Pancreas (tissue), 10 donors: ENCODE measurements around the gene GDI1. TPM values are rescaled to one million over a fixed set of nuclear protein-coding genes. Genes with fewer than 3 reads are reported as not detected.

Source experiments
- ATAC-seq, 4 donors: fragments of 200-7000 bp; cut with Tn5 transposase; one replicate each; pipeline versions ENCODE4 v1.8.0 to v1.9.1; 2020; ENCODE audit warnings: mild to moderate bottlenecking in 4 of 4, moderate library complexity in 4 of 4
- DNase-seq, 6 donors: peaks; one replicate each; pipeline ENCODE4 v3.0.0-alpha.2; 2020
- FAIRE-seq: peaks from 2 replicates; lab custom pipeline; 2012; peaks lifted over from hg19 to GRCh38; lab: Jason Lieb, UNC
- H3K27ac ChIP-seq, 4 donors: fragments of 200-600 bp; sonication (generic); 1 replicate in 3 of 4; 2 replicates in 1 of 4; pipeline versions ENCODE4 v1.5.0 to v1.8.0; 2020
- H3K27me3 ChIP-seq, 4 donors: fragments of 200-600 bp; one replicate each; pipeline ENCODE4 v1.8.0; 2021
- H3K36me3 ChIP-seq, 3 donors: fragments of 200-600 bp; sonication (generic) in 1 of 3; one replicate each; pipeline versions ENCODE4 v1.5.0 to v1.8.0; 2020 to 2021
- H3K4me1 ChIP-seq, 3 donors: fragments of 200-600 bp; one replicate each; pipeline ENCODE4 v1.8.0; 2021
- H3K4me3 ChIP-seq, 4 donors: fragments of 200-600 bp; sonication (generic) in 2 of 4; one replicate each; pipeline versions ENCODE4 v1.5.0 to v1.8.0; 2020 to 2021
- H3K9me3 ChIP-seq, 4 donors: fragments of 200-600 bp; one replicate each; pipeline ENCODE4 v1.8.0; 2021
- WGBS, 2 donors: extraction: QIAGEN DNeasy Blood & Tissue Kit; methylation state at CpG; one replicate each; pipeline ENCODE4 v1.1.7; 2013; 5-methylcytosine and 5-hydroxymethylcytosine counted together
- intact Hi-C, 3 donors: fragments of 100-400 bp; cut with DNase I; formaldehyde crosslinking; loops; one replicate each; pipeline versions ENCODE4 v1.11.1 to v1.14.2; 2022
- polyA plus RNA-seq, 2 donors: library from polyadenylated mRNA; stranded (reverse); fragments of 200-250 nt; gene quantifications; one replicate each; pipeline ENCODE4 v1.2.3, GENCODE V29; 2013
- total RNA-seq, 6 donors: library from RNA; stranded (reverse); fragmentation: NEBNext Ultra II Directional in 4 of 6; extraction: Animal tissue kit (Norgen Biotek cat#: 25700) in 4 of 6; gene quantifications; one replicate each; pipeline versions ENCODE4 v1.2.1 to v1.2.4, GENCODE V29; 2021 to 2023
- TF ChIP-seq, protein P1 (sequence below), 4 donors: fragments of 200-600 bp; sonication (generic) in 3 of 4; IDR thresholded peaks; one replicate each; pipeline versions ENCODE4 v1.5.0 to v1.8.0; 2021; ENCODE audit warnings: antibody characterized with exemption in 4 of 4
- donor health status: healthy with polysubstance abuse.
- donor health status: DM: no; HTN: no; CAD: no; lungs with moderate emphysema.
- donor health status: DM: no; HTN: no; CAD: no.
- donor health status: control.
- donor health status: control.
- donor health status: Bipolar disorder and iron deficiency.
- donor health status: DM: yes; HTN: yes; CAD: no.
- donor health status: DM: no; HTN: no; CAD: no.
- donor health status: DM: no; HTN: no; CAD: no.
- donor health status: DM: yes; HTN: yes; CAD: no.

Gene GDI1
- total and polyA plus RNA-seq, 8 donors = 25.5 to 138 (median 36.6) TPM

DNA sequence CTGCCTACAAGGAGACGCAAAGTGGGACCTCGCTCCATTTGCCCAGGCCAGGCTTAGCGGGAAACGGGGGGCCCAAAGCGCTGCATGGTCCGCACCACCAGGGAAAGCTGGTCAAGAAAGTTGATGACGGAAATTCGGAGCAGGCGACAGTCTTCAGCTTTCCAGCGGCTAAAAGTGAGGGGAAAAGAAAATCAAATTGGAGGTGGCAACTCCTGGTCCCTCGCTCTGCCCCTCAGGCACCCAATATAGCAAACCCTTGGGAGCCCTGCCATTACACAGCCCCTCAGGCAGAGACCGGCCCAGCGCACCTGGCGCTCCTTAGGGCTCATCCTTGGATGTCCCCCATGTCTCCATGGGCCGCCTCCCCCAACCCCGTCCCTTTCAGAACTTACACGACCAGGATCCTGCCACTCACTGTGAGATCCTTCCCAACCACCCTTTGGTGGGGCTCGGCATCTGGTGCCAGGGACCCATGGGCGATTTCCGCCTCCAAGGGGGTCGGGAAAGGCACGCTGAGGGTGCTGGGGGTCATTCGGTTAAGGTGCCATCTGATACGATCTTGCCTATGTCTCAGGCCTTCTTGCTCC, 41.0 kb downstream of the GDI1 start:
- ATAC-seq = no peak
- peak overlapping the region in 3 of 4 donors; percentile 15 to 41 (median 38) for H3K4me3 ChIP-seq
- peak overlapping the region in 1 of 4 donors; percentile 58 for H3K27ac ChIP-seq
- H3K27me3 ChIP-seq = peaks cover 0 to 8% (median 0%) of the 10 kb centered on the region in 4 donors
- no peaks in the 10 kb centered on the region for H3K9me3 ChIP-seq
- no peaks in the 10 kb centered on the region for H3K4me1 ChIP-seq
- H3K36me3 ChIP-seq = no peaks in the 10 kb centered on the region
- FAIRE-seq = no peak
- intact Hi-C loops = no loop called here
- TF ChIP-seq, protein P1, sequence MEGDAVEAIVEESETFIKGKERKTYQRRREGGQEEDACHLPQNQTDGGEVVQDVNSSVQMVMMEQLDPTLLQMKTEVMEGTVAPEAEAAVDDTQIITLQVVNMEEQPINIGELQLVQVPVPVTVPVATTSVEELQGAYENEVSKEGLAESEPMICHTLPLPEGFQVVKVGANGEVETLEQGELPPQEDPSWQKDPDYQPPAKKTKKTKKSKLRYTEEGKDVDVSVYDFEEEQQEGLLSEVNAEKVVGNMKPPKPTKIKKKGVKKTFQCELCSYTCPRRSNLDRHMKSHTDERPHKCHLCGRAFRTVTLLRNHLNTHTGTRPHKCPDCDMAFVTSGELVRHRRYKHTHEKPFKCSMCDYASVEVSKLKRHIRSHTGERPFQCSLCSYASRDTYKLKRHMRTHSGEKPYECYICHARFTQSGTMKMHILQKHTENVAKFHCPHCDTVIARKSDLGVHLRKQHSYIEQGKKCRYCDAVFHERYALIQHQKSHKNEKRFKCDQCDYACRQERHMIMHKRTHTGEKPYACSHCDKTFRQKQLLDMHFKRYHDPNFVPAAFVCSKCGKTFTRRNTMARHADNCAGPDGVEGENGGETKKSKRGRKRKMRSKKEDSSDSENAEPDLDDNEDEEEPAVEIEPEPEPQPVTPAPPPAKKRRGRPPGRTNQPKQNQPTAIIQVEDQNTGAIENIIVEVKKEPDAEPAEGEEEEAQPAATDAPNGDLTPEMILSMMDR (IDR thresholded peaks at IDR 0.05) = no peak
- WGBS, 2 donors = 57 to 72% methylated on average over 19 to 24 of the region's 24 CpGs
- peak in 1 of 6 donors; percentile 67 for DNase-seq

DNA sequence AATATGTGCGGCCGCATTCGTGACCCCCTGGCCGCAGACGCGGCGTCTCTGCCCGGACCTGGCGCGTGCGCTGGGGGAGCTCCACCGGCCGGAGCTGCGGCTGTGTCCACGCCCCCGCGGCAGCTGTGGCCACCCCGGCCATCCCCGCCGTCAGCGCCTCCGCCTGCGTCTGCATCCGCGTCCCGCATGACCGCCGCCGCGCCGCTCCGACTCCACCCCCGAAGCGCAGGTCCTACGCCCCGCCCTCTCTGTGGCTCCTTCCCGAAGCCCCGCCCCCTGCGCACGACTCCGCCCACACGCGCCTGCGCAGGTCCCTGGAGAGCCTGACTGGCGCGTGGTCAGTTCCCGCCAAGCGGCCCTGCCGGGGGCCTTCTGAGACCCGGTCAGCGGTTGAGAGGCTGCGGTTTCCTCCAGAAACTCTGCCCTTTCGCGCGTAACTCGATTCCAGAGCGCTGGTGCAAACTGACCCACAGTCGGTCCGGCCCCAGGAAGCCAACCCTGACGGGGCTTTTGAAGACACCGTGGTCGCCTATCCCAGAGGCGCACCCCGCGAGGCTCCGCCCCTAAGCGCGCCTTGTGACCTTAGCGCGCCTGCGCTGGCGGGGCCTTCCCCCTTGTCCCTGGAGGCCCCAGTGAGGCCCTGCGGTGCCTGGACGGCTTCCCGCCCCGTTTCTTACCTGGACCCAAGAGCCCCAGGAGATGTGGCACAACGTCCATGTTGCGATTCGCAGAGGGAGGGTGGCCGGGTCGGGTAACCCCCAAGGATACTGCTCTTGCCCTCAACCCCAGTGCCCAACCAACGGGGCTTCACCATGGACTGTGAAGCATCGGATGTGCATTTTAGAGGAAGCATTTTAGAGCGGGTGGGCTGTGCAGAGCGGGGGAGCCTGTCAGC, 42.0 kb downstream of the GDI1 start, which contains the start of gene LAGE3:
Gene LAGE3, minus strand, starts transcription at position 554 of the 895 bp plus-strand sequence. Its CDS starts 366 bp downstream, at position 188.
- H3K4me3 ChIP-seq = peak within 1 kb of the TSS in 3 of 4 donors; percentile 15 to 41 (median 38)
- intact Hi-C loops = no loop called here

DNA sequence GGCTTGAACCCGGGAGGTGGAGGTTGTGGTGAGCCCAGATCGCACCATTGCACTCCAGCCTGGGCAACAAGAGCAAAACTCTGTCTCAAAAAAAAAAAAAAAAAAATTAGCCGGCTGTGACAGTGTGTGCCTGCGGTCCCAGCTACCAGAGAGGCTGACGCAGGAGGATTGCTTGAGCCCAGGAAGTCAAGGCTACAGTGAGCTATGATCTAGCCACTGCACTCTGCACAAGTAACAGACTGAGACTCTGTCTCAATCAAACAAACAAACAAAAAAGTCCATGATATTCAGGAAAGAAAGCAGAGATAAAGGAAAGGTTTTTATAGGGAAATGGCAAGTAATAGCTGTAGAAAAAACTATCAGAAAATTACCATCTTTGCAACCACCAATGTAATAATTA, 44.2 kb downstream of the GDI1 start:
- ATAC-seq (no peak), DNase-seq (no peak), FAIRE-seq (no peak)
- Histone ChIP-seq H3K27me3 (no peaks in the 10 kb centered on the region), H3K4me3 (no peak overlapping the region), H3K27ac (no peak overlapping the region), H3K9me3 (no peaks in the 10 kb centered on the region), H3K4me1 (no peaks in the 10 kb centered on the region), H3K36me3 (no peaks in the 10 kb centered on the region)
- intact Hi-C loops = no loop called here
- TF ChIP-seq, protein P1 (IDR thresholded peaks at IDR 0.05) = no peak
- 75 to 88% methylated on average over 5 of the region's 5 CpGs for WGBS, 2 donors

More for the DNA sequence above, 42.0 kb downstream of the GDI1 start, which contains the start of gene LAGE3:
- TF ChIP-seq, protein P1 (IDR thresholded peaks at IDR 0.05) = no peak
- no peaks in the 10 kb centered on the region for H3K36me3 ChIP-seq
- ATAC-seq (peak; percentile 93 to 98 (median 95)), FAIRE-seq (no peak), DNase-seq (peak; percentile 89 to 98 (median 96))
- H3K4me1 ChIP-seq = no peaks in the 10 kb centered on the region
- no peaks in the 10 kb centered on the region for H3K9me3 ChIP-seq
- whole genome bisulfite sequencing, 2 donors = 4 to 32% methylated on average over 76 to 85 of the region's 85 CpGs
- H3K27ac ChIP-seq = peak within 1 kb of the TSS; percentile 42 to 71 (median 62)
- peaks cover 0 to 8% (median 0%) of the 10 kb centered on the region in 4 donors for H3K27me3 ChIP-seq

DNA sequence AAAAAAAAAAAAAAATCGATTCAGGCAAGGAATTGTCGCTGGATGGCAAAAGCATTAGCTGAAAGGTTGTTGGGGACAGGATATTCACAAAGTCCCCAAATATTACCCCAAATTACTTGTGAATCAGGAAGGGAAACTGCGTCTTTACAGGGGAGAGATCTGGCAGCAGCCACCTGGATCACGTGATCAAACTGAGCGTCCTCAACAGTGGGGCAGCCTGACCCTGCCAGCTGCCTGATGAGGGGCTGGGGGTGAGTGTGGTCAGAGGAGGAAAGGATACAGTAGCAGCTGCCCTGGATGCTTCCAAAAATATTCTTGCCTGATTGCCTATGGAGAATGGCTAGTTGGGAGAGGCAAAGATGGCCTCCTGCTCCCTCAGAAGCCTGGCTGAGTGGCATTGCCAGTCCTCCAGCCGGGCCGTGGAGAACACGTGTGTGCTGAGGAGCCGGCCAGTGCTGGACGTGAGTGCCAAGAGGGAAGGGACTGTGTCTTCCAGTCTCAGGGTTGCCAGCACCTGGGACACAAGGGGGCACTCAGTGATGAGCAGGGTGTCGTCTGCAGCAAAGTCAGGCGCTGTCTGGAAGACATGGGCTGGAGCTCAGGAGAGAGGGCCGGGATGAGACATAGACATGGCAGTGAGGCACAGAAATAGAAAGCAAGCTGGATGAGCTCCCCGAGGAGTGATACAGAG, 45.1 kb downstream of the GDI1 start:
- ATAC-seq = no peak
- Histone ChIP-seq H3K9me3 (no peaks in the 10 kb centered on the region), H3K4me3 (no peak overlapping the region), H3K27me3 (no peaks in the 10 kb centered on the region), H3K4me1 (no peaks in the 10 kb centered on the region), H3K27ac (no peak overlapping the region), H3K36me3 (no peaks in the 10 kb centered on the region)
- peak in 1 of 6 donors; percentile 58 for DNase-seq
- TF ChIP-seq, protein P1 (IDR thresholded peaks at IDR 0.05) = no peak
- intact Hi-C loops = no loop called here
- no peak for FAIRE-seq
- WGBS, 2 donors = 68 to 77% methylated on average over 14 of the region's 14 CpGs
